Spleen (tissue), 7 donors: ENCODE measurements around the gene TNS2.

Source experiments
- CTCF ChIP-seq, 11 experiments: fragments of 200-600 bp in 7 of 11; fragments of 450-650 bp in 4 of 11; sonication (generic) in 4 of 11; IDR thresholded peaks in 8 of 11; conservative IDR thresholded peaks in 3 of 11; 1 replicate in 7 of 11; 2 replicates in 4 of 11; pipeline versions ENCODE4 v1.4.0 to v1.8.0; 2016 to 2021; ENCODE audit warnings: antibody characterized with exemption in 11 of 11, inconsistent platforms in 4 of 11, mild to moderate bottlenecking in 1 of 11
- POLR2A ChIP-seq, 3 donors: fragments of 450-650 bp; IDR thresholded peaks; one replicate each; pipeline ENCODE4 v1.5.1; 2017; ENCODE audit warnings: antibody characterized with exemption in 3 of 3, mild to moderate bottlenecking in 1 of 3
- POLR2AphosphoS5 ChIP-seq, 3 donors: sonication (generic); formaldehyde crosslinking; IDR thresholded peaks; one replicate each; pipeline ENCODE4 v1.5.1; 2017; ENCODE audit warnings: antibody characterized with exemption in 3 of 3
- donor health status: DM: no; HTN: no; CAD: no; lungs with moderate emphysema.
- donor health status: DM: no; HTN: no; CAD: no.
- donor health status: DM: no; HTN: no; CAD: no.

DNA sequence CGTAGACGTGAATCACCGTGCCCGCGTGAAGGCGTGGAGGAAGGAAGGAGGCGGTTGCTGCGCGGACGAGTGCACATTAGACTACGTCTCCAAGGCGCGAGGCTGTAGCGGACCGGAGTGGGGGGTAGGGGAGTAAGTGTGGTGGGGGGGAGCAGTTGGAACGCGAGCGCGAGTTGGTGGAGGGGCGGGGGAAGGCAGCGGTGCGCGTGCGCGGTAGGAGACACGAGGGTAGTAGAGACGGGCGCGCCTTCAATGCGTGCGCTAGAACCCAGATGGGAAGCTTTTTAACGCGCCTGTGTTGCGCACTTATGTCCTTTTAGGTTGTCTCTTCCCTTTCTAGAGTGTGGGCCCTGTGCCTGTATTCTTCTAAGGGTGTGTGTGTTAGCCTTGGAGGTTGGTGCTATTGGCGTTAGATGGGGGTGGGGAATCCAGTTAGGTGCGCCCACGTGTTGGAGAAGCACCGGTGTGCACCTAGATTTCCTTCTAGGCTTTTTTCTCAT lies 43.0 kb upstream of the TNS2 start:
- no peak for TF ChIP-seq CTCF (IDR thresholded peaks at IDR 0.05 in 8 of 11, conservative IDR thresholded peaks at IDR 0.05 in 3 of 11)
- TF ChIP-seq POLR2A (IDR thresholded peaks at IDR 0.05) = no peak
- no peak for TF ChIP-seq POLR2AphosphoS5 (IDR thresholded peaks at IDR 0.05)
